Lower lobe of right lung (tissue), 2 donors: ENCODE results near the gene RECQL. TPM values are rescaled to one million over a fixed set of nuclear protein-coding genes. Genes with fewer than 3 reads are reported as not detected.
"Not testable (repeated sequence)": the region's sequence is repeated elsewhere in the genome, so short reads cannot be mapped to it uniquely, and the experiment has no call there.

Source experiments
- ATAC-seq, 2 donors: fragments of 200-7000 bp; cut with Tn5 transposase; one replicate each; pipeline ENCODE4 v1.9.1; 2020 to 2022; ENCODE audit warnings: mild to moderate bottlenecking in 2 of 2, moderate library complexity in 2 of 2
- DNase-seq: peaks from one replicate; pipeline ENCODE4 v3.0.0-alpha.2; 2020
- H3K27ac ChIP-seq: fragments of 200-600 bp; one replicate; pipeline ENCODE4 v1.8.0; 2022
- H3K27me3 ChIP-seq: fragments of 200-600 bp; one replicate; pipeline ENCODE4 v1.8.0; 2022; ENCODE audit warnings: low read depth
- H3K36me3 ChIP-seq: fragments of 200-600 bp; one replicate; pipeline ENCODE4 v1.8.0; 2022; ENCODE audit warnings: mild to moderate bottlenecking
- H3K4me1 ChIP-seq: fragments of 200-600 bp; one replicate; pipeline ENCODE4 v1.8.0; 2022
- H3K4me3 ChIP-seq: fragments of 200-600 bp; one replicate; pipeline ENCODE4 v1.8.0; 2022; ENCODE audit warnings: mild to moderate bottlenecking
- H3K9me3 ChIP-seq: fragments of 200-600 bp; one replicate; pipeline ENCODE4 v1.8.0; 2022
- intact Hi-C: fragments of 100-400 bp; cut with DNase I; formaldehyde crosslinking; loops from one replicate; pipeline ENCODE4 v1.11.0; 2022
- total RNA-seq: library from RNA; stranded (reverse); fragmentation: NEBNext Ultra II Directional; extraction: Animal tissue kit (Norgen Biotek cat#: 25700); gene quantifications from one replicate; pipeline ENCODE4 v1.2.1, GENCODE V29; 2021
- TF ChIP-seq, protein P1 (sequence below): fragments of 200-600 bp; IDR thresholded peaks from one replicate; pipeline ENCODE4 v1.8.0; 2022; ENCODE audit warnings: antibody characterized with exemption, mild to moderate bottlenecking
- donor health status: DM: no; HTN: yes; CAD: no; lungs with severe emphysema.

The RECQL gene
- total RNA-seq, 1 donor from 2014 or later = 30.0 TPM

DNA sequence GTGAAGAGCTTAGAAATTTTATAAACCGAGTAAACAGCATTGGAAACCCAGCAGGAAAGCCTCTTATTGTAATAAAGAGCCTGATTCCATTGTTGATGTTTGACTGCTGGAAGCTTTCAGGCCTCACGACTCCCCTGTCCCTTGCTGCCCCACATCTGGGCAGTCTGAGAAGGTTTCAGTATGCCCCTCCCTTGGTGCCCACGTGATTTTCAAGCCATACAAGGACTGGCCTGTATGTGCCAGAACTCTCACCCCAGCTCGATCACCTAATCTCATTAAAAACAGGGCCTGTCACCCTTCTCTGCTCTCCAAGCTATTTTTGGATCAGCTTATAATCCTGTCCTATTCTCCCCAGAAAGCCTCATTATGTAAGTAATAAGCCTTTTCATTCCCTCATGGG, 71.4 kb downstream of the RECQL start:
- H3K4me3 ChIP-seq = no peak overlapping the region
- H3K27ac ChIP-seq = no peak overlapping the region
- no peaks in the 10 kb centered on the region for H3K36me3 ChIP-seq
- H3K27me3 ChIP-seq = no peaks in the 10 kb centered on the region
- no peaks in the 10 kb centered on the region for H3K9me3 ChIP-seq
- TF ChIP-seq, protein P1, sequence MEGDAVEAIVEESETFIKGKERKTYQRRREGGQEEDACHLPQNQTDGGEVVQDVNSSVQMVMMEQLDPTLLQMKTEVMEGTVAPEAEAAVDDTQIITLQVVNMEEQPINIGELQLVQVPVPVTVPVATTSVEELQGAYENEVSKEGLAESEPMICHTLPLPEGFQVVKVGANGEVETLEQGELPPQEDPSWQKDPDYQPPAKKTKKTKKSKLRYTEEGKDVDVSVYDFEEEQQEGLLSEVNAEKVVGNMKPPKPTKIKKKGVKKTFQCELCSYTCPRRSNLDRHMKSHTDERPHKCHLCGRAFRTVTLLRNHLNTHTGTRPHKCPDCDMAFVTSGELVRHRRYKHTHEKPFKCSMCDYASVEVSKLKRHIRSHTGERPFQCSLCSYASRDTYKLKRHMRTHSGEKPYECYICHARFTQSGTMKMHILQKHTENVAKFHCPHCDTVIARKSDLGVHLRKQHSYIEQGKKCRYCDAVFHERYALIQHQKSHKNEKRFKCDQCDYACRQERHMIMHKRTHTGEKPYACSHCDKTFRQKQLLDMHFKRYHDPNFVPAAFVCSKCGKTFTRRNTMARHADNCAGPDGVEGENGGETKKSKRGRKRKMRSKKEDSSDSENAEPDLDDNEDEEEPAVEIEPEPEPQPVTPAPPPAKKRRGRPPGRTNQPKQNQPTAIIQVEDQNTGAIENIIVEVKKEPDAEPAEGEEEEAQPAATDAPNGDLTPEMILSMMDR = no peak
- intact Hi-C loops = no loop called here
- ATAC-seq (no peak), DNase-seq (no peak)
- H3K4me1 ChIP-seq = no peaks in the 10 kb centered on the region

DNA sequence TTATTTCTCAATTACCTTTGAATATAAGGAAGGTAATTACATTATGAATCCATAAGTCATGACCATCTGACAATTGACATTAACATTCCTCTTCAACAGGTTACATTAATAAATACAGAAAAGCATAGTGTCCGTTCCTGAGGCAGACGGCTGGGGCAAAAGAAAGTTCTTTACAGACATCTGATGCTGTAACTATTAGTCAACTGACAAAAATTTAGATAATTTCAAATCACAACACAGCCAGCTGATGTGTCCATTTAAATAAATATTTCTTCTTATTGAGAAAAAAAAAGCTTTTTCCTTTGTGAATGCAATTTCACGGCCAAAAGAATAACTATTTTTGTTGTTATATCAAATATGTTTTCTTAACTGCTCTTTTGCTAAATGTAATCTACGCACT, 73.2 kb downstream of the RECQL start:
- Histone ChIP-seq H3K9me3 (no peaks in the 10 kb centered on the region), H3K27me3 (no peaks in the 10 kb centered on the region), H3K27ac (no peak overlapping the region), H3K4me3 (no peak overlapping the region), H3K4me1 (no peaks in the 10 kb centered on the region), H3K36me3 (no peaks in the 10 kb centered on the region)
- intact Hi-C loops = no loop called here
- DNase-seq (no peak), ATAC-seq (no peak)
- TF ChIP-seq, protein P1 = no peak

DNA sequence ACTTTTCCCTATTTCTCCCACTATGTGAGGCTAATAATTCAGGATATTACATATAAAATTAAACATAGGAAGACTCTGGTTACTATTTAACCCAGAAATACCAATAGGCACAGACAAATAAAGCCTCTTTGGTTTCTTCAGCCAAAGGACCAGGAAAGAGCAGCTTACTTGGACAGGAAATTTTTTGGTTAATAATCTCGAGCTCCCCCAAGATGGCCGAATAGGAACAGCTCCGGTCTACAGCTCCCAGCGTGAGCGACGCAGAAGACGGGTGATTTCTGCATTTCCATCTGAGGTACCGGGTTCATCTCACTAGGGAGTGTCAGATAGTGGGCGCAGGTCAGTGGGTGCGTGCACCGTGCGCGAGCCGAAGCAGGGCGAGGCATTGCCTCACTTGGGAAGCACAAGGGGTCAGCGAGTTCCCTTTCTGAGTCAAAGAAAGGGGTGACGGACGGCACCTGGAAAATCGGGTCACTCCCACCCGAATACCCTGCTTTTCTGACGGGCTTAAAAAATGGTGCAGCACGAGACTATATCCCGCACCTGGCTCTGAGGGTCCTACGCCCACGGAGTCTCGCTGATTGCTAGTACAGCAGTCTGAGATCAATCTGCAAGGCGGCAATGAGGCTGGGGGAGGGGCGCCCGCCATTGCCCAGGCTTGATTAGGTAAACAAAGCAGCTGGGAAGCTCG, 82.3 kb downstream of the RECQL start:
- DNase-seq, H3K27me3 ChIP-seq, H3K9me3 ChIP-seq, intact Hi-C loops, H3K27ac ChIP-seq, H3K4me1 ChIP-seq, ATAC-seq, H3K4me3 ChIP-seq, H3K36me3 ChIP-seq: not testable (repeated sequence)

Other genes with a start within 250 kb of the RECQL start
- gene SLCO1A2, start 166.7 kb downstream of the RECQL start, total RNA-seq = 3.5 TPM
- gene IAPP, start 128.7 kb downstream of the RECQL start, total RNA-seq = not detected
- 24.6 TPM for gene PYROXD1, start 64.0 kb downstream of the RECQL start, total RNA-seq
- 26.5 TPM for gene GOLT1B, start 154 bp upstream of the RECQL start, total RNA-seq
- 0.59 TPM for gene SPX, start 24.7 kb upstream of the RECQL start, total RNA-seq
- not detected for gene GYS2, start 103.2 kb upstream of the RECQL start, total RNA-seq
- 382 TPM for gene LDHB, start 156.2 kb upstream of the RECQL start, total RNA-seq